Cerebellar cortex (tissue), 1 donor: ENCODE results near the gene AHR.

Experiments
- DNase-seq: peaks from one replicate; pipeline ENCODE4 v3.0.0-alpha.2; 2015; ENCODE audit warnings: low spot score

Gene AHR

DNA sequence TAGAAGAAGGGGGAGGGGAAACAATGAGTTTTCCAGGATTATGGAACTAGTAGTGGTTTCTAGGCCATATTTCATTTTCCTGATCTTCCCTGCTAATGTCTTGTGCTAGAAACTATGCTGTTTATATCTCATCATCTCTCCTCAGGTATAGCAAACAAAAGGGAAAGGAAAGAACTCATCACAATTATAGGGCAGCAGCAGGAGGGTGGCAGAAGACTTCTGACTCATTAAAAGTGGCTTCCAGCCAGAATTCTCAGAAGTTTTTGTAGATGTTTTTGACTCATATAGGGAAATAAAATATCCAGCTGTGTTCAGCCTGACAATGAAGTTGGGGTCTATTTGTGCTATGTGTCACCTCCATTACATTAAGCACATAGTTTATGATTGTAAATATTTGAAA is 6.5 kb downstream of the AHR start:
- DNase-seq = no peak

DNA sequence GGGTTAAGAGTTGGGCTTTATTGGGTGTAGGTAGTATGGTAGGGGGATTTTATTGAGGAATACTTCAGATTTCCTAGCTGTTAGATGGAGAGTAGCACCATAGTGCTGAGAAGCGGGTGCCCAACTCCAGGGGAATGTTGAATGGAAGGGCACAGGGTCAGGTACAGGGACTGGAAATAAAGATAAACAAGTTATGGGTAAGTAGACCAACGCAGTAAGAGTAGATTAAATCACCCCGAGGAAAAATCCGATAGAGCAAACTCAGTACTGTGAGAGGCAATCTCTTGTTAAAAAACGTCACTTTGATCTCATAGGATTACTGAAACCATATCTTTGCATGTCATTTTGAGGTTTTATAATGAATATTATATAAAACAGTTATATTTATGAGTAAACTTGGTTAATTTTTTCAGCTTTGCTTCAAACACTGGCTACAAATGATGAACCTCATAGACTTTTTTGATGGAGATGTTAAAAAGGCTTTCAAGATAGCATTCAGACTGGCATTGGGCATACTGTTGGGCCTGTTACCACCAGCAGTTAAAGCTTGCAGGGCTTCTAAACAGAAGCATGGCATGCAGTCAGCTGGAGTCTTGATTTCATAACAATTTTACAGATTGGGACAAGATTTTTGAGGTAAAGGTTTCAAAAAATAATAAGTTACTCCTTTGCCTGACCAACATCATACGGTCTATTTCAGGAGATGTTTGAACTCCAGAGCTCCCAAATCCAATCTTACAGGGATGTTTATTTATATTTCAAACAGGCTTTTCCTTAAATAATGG is 7.1 kb downstream of the AHR start:
- DNase-seq = no peak

DNA sequence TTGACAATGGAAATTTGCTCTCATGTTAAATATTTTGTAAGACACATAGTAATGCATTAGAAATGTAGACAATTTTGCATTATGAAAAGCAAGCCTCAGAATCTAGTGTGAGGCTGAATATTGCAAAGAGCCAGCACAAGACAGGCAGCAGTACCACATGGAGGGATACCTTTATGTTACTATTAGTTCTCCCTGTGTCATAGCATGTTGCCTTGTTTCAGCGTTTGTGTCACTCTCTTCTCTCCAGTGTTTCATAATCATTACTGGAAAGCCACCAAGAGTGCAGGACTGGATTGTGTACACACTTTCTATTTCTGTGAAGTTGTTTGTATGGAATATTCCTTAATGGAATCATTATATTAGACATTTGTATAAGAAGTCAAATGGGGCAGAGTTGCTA is 8.5 kb downstream of the AHR start:
- DNase-seq = no peak

DNA sequence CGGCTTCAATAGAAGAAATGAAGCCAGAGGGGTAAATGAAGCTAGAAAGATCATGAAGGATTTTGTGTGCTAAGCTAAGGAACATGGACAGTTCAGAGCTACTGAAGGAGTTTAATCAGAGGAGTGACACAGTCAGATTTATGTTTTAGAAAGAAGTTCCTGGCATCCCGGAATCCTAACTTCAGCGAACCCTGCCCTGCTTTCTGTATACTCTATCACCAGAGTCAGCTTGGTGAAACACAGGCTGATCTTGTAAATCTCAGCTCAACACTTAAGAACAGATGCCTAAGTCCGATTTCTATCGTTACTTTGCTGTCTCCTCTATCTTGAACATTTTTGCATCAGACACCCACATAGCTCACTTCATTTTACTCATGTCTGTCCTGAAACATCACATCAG is 9.1 kb downstream of the AHR start:
- no peak for DNase-seq

DNA sequence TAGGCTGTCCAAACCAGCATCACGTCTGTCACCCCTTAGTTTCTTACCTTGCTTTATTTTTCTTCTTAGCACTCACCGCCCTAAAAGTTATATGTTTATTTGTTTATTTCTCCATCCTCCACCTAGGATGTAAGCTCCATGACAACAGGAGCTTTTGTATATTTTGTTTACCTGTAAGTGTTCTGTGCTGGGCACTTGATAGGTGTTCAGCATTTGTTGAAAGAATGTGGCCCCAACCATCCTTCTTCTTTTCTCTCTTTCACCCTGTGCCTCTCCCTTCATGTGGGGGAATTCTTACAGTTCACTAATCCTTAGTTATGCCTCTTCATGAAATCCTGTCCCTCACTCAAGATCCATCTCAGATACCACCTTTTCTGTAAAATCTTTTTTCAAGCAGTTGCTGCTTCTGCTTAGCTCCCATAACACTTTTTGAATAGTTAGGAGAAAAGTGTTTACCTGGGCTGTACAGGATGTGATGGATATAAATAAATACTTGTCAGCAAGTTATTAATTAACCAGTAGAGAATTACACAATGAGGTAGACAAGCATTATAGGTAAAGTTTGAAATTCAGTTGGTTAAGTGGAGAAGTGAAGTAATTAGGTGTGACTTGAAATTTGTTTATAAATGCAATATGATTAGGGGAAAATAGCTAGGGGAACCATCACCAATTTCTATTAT is 9.7 kb downstream of the AHR start:
- DNase-seq = no peak

DNA sequence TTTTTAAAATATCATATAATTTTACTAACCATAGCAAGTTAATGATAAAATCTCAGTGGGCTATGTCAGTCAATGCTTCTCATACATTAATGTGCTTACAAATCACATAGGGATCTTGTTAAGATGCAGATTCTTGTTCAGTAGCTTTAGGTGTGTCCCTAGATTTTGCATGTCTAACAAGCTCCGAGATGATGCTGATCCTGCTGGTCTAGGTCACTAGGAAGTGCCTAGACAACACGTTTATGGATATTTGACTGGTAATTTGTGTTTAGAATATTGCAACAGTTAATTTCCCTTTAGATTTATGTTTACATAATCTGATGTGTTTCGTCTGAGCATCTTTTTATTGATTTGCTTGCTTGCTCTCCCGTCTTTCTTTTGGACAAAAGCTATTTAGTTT is 12.7 kb downstream of the AHR start:
- DNase-seq = no peak

DNA sequence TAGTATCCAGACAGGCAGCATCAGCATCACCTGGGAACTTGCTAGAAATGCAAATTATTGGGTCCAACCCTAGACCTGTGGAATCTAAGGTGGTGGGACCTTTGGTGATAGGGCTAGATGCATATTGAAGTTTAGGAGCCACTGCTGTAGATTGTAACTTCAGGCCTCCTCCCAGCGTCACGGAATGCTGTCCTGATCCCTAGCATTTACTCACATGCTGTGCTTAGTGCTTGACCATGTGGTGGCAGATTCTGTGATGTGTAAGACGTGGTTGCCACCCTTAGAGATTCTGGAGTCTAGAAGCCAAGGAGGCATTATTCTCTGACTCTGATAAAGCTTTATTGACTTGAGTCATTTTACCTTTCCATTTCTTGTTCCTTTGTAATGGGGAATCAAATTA is 13.5 kb downstream of the AHR start:
- no peak for DNase-seq

DNA sequence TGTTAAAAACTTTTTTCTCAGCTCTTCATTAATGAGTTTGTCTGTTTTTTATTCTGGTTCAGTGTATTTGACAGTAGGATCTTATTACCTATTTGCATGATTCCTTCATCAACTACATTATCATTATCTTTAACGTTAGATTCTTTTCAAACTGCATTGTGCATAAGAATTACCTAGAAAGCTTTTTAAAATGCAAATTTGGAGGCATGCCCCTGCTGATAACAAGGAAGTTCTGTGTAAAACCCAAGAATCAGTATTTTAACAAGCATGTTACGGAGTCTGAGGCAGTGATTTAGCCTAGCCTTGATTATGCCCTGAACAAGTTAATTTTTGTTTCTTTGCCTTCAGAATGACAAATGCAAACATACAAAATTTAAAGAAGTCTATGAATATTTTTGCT is 14.2 kb downstream of the AHR start:
- DNase-seq = no peak

DNA sequence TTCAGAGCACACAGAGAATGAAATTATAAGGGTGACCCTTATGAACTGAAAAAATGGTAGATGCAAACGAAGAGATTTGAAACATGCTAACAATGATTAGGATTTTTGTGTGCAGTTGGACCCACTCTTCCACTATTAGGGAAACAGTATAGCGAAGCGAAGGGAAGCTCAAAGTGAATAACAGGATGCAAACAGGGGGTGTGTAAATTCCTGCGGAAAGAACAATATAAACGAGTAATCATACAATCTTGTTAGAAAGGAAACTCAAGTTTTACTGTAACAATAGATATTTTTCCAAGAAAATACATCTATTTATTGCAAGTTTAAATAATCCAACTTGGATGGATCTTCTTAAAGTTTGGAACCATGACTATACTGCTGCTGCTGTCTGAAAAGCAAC is 14.7 kb downstream of the AHR start:
- DNase-seq = no peak

DNA sequence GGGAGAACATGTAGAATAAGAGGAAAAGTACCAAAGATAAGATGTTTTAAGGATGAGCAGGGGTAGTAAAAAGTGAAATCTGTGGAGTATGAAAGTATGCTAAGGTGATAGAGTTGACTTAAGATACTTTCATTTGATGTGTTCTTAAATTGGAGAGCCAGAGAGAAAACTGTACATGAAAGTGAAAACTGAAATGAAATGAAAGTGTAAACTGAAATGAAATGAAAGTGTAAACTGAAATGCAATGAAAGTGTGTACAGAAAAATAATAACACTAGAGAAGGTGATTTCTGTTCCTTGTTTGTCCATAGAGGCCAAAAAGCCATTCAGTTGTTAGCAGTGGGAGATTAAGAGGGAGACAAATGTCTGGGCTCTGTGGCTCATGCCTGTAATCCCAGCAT is 17.5 kb downstream of the AHR start:
- no peak for DNase-seq

DNA sequence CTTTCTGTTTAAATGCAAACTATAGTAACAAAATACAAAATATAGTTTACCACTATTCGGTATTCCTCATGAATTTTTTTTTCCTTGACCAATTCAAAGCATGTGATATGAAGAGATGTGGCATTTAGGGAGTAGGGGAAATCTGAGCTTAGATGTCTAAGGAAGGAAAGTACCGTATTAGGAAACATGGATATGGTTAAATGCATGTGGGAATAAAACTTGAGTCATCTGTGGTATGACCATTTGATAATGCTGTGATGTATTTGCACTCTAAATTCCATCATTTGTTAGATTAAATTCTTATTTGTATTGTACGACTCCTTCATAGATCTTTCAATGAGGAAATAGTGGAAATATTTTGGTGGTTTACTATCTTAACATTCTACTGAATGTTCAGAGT is 19.7 kb downstream of the AHR start:
- no peak for DNase-seq

DNA sequence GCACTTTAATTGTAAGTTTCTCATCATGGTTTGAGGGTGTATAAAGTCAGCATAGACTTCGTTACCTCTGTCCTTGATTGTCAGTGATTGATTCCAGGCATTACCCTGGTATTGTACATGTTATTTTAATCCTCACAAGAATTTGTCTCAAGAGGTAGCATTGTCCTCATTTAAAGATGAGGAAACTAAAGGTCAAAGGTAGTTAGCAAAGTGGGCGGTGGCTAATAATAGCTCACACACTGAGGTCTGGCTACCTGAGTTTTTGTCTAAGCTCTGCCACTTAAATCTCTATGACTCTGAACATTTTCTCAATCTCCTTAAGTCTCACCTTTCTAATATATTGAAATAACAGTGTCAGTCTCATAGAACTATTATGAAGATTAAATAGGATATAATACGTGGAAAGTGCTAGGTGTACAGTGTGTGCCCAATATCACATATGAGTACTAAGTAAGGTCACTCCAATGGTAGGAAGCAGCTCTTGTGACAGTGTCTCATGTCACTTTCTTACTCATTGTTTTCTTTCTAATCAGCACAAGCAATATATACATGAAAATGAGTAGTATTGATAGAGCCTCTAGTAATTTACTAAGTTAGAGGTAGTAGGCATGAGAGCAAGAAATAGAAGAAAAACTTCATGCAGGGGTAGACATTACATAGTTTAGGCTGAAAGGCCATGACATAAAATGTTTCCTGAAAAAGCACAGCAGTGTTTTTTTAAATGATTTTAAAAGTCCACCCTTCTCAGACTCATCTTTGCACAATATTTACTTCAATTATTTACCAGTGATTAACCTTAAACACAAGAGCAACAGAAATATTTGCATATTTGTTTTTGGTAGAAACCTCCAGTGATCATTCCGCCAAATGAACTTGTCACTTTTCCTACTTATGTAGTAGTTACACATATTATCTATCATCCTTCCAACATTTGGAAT is 21.0 kb downstream of the AHR start:
- no peak for DNase-seq

DNA sequence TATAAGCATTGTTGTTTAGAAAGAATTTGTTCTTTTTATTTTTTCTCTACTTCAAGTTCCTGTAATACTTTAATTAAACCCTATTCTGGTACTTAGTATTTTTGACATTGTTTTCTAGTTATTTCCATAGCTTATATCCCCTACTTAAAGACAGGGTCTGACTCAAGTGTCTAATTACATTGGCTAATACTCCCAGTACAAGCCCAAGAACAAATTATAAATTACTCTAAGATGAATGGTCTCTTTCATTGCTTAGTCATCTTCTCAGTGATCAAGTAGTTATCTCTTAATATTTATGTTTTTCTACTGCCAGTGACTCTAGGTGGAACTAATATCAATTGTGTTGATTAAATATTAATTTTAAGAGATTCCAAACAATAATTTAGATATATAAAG is 21.6 kb downstream of the AHR start:
- DNase-seq = no peak

DNA sequence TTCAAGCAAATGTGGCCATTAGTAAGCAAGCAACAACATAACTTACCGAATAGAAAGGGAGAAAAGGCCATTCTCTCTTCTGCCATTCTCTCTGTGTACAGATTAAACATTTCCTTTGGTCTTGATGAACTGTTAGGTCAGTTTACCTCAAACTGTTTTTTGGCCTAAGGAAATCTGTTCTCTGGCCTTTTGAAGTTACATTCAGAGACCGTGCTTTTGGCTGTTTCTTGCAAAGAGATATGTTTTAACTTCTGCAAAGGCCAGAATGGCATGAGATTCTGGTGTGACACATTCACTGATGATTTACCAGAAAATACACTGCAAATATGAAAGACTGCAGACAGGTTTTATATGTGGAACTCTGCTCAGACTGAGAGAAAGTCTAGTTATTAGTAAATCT is 22.2 kb downstream of the AHR start:
- no peak for DNase-seq

DNA sequence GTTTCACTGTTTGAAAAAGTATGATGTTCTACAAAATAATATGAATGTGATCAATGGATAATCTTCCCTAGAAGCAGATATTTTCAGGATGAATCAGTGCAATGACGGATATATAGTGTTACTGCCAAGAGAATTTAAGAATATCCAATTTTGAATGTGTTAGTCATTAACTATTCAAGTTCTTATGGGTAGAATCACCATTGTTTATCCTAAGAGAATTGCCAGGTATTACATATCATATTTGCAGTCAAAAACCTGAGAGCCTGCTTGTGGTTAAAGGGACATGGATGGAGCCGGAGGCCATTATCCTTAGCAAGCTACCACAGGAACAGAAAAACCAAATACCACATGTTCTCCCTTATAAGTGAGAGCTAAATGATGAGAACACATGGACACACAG is 26.9 kb downstream of the AHR start:
- no peak for DNase-seq

DNA sequence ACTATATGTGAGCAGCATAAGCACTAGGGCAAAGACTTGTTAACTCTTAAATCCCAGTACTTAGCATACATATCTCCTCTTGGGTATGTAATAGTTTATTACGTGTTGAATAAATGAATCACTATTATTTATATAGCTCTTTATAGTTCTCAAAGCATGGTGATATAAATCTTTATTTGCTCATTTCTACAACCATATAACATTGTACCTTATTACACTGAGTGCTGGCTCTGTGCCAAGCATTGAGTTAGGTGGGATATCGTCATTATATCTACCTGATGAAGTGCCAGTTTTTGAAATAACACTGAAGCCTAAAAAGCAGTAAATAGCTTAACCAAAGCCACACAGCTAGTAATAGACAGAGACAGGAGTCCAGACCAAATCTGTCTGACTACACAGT is 27.9 kb downstream of the AHR start:
- no peak for DNase-seq

DNA sequence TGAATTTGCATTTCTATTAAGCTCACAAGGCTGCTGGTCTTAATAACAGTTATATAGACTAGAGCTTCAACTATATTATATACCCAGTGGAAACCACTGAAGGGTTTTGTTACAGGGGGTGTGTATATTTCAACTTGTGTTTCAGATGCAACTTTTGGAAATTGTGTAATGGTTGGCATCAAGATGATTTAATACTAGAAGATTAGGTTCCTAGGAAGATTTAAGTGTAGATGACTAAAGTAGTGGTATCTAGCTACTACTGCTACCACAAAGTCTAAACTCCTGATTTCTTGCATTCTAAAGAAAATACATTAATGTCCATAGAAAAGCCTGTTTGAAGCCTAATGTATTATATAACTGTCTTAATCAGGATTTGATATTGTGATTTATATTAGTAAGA is 30.2 kb downstream of the AHR start:
- DNase-seq = no peak

DNA sequence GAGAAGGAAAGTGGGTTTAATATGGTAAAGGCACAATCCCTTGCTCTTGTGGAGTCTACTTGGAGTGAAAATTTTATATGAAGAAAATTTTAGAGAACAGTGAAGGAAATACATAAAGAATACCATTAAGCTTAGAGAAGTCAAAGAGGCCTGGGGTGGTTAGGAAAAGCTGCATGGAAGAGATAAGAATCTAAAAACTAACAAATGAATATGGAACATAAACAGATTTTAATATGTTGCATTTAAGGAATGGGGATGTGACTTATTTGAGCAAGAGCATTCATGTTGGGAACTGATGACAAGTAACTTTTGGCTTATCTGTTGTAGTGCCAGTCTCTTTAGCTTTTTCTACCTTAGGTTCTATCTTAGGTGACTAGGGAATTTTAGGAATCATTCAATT is 31.0 kb downstream of the AHR start:
- DNase-seq = no peak

DNA sequence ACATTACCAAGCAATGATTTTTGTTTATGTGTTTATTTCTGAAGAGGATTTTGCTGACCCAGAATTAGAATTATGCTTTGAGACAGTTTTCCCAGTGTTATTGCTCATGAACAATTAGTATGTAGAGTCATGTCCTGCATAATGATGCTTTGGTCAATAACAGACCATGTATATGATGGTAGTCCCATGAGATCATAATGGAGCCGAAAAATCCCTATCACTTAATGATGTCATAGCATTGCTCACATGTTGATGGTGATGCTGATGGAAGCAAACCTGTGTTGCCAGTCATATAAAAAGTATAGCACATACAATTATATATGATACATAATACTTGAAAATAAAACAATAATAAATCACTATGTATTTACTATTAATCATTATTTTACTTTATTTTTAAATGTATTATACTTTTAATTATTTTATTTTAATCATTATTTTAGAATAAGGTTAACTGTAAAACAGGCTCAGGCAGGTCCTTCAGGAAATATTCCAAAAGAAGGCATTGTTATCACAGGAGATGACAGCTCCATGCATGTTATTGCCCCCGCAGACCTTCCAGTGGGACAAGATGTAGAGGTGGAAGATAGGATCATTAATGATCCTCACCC is 33.5 kb downstream of the AHR start:
- DNase-seq = no peak

DNA sequence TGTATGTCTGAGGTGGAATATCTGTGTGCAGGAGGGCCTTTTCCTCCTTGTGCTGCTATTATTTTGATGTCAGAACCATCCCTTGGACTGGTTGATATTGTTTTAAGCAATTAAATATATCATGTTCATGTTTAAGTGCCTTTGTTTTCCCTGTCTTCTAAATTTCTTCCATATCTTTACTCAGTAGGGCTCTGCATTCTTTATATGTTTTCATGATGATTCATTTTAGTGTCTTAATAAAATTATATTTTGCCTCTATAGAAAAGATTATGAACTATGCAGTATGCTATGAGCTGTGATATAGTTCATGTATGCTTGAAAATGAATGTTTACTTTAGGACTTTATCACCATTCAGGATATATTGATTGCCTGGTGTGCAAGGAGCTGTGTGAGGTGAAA is 34.8 kb downstream of the AHR start:
- no peak for DNase-seq

DNA sequence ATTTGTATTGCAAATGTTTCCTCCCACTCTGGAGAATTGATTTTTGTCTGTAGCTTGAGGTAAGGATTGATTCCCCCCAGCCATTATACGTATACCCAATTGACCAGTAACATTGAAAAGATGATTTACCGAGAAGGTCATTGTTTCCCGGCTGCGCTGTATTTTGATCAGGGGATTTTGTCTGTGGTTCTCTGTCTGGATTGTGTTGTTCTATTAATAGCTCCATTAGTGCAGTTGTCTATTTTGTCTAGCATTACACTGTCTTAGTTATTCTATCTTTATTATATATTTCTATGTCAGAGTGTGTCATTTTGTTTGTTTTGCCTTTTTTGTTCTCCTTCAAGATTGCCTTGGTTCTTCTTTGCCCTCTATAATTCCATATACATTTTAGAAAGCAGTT is 37.7 kb downstream of the AHR start:
- DNase-seq = no peak

DNA sequence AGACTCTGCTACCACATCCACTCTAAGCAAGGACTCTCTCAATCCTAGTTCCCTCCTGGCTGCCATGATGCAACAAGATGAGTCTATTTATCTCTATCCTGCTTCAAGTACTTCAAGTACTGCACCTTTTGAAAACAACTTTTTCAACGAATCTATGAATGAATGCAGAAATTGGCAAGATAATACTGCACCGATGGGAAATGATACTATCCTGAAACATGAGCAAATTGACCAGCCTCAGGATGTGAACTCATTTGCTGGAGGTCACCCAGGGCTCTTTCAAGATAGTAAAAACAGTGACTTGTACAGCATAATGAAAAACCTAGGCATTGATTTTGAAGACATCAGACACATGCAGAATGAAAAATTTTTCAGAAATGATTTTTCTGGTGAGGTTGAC is 40.7 kb downstream of the AHR start:
- no peak for DNase-seq

DNA sequence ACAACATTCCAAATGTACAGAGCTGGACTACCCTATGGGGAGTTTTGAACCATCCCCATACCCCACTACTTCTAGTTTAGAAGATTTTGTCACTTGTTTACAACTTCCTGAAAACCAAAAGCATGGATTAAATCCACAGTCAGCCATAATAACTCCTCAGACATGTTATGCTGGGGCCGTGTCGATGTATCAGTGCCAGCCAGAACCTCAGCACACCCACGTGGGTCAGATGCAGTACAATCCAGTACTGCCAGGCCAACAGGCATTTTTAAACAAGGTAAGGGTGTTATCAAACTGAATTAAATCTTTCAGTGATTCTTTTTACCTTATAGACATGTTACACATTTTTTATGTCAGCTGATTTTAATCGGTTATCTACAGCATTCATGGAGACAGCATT is 41.5 kb downstream of the AHR start:
- DNase-seq = no peak
